CD1c-positive myeloid dendritic cell (primary cell): ENCODE results near the gene WBP2NL.
"Not testable (repeated sequence)": the region's sequence is repeated elsewhere in the genome, so short reads cannot be mapped to it uniquely, and the experiment has no call there.

Experiments used
- DNase-seq: peaks from one replicate; pipeline ENCODE4 v3.0.0-alpha.2; 2016; ENCODE audit errors: extremely low spot score

Gene WBP2NL, protein sequence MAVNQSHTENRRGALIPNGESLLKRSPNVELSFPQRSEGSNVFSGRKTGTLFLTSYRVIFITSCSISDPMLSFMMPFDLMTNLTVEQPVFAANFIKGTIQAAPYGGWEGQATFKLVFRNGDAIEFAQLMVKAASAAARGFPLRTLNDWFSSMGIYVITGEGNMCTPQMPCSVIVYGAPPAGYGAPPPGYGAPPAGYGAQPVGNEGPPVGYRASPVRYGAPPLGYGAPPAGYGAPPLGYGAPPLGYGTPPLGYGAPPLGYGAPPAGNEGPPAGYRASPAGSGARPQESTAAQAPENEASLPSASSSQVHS

DNA sequence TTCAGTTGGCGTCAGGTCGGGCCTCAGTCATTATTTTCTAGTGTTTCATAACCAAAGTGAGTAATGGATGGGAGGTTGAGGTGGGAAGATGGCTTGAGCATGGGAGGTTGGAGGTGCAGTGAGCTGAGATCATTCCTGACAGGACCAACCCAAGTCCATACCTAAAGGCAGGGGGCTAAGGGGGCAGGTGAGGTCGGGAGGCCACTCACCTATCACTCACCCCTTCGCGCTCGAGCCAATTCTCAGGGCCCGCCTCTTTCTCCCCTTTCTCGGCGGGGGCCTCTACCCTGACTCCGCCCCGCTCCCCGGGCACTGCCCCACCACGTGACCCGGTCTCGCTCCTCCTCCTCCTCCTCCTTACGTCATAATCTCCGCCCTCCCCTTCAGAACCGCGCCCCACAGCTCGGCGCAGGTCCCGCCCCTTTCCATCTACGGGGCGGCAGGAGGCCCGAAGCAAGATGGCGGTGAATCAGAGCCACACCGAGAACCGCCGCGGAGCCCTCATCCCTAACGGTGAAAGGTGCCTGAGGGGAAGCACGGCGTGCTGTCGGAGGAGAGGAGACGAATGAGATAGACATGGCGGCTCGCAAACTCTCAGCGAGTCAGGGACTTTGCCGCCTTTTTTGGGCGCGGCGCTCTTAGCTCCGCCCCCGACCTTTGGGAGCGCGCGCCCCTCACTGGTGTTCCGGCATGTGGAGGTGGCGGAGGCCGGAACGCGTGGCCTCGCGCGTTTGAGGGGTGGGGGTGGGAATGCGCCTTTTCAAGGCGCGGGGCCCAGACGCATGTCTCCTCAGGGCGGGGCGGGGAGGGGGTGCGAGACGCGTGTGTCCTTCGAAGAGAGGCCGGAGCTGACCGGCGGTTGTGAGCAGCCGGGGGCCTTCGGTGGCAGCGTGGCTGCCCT, at the start of gene WBP2NL:
Gene WBP2NL, plus strand, starts transcription at position 428 of the 901 bp plus-strand sequence. Its CDS starts 31 bp downstream, at position 459.
- peak; percentile 88 for DNase-seq

DNA sequence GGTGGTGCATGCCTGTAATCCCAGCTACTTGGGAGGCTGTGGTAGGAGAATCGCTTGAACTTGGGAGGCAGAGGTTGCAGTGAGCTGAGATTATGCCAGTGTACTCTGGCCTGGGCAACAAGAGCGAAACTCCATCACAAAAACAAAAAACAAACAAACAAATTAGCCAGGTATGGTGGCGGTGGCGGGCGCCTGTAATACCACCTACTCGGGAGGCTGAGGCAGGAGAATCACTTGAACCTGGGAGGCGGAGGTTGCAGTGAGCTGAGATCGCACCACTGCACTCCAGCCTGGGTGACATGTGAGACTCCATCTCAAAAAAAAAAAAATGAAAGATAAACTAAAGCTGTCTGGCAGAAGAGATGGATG, 49.7 kb upstream of the WBP2NL start:
- not testable (repeated sequence) for DNase-seq

DNA sequence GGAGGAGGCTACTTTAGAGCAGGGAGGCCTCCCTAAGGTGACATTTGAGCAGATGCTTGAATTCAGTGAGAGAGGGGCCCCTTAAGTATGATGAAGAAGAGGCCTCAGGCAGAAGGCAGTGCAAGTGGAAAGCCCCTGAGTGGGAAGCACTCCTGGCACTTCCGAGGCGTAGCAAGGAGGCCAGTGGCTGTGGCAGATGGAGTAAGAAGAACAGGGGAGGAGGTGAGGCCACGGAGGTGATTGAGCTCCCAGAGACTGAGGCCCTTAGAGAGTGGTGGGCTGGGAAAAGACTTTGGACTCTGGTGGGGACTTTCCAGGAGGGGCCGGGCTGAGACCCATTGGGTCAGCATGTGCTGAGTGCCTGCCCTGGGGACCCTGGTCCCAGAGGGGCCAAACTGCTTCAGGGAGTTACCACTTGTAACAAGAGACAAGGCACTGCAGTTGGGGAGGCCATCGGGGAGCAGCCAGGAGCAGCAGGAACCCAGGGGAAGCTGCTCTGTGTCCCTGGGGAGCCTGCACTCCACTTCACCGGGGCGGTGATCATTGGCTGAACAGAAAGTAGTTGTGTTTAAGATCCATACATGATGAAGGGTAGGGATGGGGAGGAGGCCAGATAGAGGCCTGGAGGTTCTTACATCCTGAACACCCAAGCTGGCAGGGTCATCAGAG, 49.2 kb upstream of the WBP2NL start:
- no peak for DNase-seq

DNA sequence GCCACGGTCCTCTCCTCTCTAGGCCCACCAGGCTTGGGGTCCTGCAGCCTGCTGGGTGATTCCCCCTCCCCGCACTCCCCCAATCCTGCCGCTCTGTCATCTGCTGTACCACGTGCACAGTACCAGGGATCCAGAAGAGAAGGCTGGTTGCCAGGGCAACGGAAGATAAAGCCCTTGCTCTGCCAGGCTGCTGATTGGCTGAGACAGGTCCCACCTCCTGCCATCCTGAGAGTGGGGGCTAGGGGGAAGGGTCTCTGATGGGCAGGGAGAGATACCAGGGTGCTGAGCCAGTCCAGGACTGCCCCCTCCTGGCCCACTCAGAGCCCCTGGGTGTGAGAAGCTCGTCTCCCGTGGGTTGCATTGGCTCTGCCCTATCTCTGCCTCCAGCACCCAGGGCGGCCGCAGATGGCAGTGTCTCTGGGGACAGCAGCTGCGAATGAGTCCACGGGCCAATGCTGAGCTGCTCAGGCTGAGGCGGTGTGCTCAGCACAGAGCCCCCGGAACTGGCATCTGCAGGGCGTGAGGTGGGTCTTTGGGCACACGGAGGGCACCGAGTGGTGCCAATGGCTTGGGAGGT, 46.6 kb upstream of the WBP2NL start, which contains the start of gene SMIM45:
Gene SMIM45, plus strand, starts transcription at position 253 of the 577 bp plus-strand sequence.
- no peak for DNase-seq

DNA sequence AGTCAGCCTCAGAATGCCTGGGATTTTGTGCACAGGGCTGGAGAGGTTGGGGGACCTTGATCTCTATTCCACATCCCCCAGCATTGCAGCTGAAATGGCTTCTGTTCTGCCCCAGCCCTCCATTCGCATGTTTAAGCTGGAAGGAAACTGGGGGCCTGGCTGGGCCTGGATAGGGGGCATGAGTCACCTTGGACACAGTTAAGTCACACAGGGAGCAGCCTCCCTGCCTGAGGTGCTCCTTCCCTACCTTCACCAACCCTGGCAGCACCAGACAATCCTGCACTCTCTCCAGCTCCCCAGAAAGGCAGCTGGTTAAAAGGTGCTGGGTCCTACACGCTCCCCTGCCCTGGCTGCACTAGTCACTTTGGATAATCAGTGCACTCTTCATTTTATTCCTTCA, 45.9 kb upstream of the WBP2NL start:
- no peak for DNase-seq

DNA sequence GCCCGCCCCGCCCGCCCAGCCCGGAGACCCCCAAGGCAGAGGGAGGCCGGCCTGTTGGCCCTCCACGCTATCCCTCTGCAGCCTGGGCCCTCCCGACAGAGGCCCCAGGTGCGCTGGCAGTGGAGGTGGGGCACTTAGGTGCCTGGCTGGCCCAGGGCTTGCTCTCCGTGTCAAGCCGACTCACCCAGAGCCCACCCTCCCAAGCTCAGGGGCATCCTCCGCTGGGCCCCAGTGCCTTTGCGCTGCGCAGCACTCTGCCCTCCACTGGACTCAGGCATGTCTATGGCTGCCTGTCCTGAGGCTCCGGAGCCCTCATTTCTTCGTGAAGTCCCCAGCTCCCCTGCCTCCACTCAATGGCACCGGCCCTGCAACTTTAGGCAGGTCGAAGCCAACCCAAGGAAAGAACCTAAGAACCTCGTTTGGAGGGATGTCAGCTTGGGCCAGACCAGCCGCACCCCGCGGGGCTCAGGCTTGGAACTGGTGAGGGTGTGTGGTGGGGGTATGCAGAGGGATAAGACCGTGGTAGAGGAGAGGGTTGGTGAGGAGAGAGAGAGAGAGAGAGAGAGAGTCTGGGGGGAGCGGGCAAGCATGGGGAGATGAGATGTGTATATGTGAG, 40.5 kb upstream of the WBP2NL start:
- no peak for DNase-seq

DNA sequence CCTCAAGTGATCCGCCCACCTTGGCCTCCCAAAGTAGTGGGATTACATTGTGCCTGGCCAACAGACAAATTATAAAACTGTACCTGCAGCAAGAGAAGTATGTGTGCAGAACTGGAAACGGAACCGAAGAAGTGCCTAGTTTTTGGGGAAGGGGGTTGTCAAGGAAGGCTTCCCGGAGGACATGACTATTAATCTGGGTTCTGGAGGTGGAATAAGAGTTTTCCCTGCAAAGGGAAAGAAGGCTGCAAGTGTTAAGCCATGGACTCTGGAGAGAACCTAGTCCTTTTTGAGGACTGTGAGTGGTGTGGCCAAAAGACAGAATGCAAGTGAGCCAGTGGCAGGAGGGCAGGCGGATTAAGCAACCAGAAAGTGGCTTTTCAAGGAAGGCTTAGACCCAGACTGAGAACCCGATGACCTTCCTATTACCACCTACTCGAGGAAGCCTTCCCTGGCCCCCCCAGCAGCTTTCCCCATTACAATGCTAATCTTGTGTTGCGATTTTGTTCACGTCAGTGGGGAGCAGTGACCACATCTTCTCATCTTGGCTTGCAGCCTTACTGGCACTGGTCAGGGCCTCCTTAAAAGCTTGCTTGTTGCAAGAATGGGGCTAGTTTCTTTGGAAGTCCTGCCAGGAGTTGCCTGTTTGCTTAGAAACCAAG, 35.0 kb upstream of the WBP2NL start:
- no peak for DNase-seq

DNA sequence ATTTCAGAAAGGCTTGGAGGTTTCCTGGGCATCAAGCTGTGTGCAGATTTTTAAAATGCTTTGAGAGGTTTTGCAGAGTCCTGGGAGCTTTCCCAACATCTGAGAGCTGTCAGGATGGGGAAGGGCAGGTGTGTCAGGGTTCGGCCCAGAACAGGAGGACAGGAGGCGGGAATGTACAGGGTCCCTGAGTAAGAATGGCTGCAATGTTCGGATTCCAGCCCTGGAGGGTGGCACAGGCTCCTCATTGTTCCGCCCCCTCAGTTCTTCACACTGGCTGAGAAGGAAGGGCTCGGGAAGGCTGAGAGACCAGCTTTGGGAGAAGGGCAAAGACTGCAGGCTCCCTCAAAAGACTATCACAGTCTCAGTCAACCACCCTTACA, 34.5 kb upstream of the WBP2NL start:
- no peak for DNase-seq

DNA sequence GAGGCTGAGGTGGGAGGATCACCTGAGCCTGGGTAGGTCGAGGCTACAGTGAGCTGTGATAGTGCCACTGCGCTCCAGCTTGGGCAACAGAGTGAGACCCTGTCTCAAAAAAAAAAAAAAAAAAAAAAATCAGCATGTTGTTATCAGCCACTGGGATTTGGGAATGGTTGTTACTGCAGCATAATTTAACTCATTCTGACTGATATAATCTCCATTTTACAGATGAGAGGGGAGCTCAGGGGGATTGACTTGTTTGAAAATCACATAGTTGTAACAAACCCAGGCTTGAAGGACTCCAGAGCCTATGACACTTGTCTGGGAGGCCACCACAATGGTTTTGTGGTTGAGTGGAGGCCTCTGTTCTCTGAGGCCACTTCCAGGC, 32.4 kb upstream of the WBP2NL start:
- DNase-seq = no peak

DNA sequence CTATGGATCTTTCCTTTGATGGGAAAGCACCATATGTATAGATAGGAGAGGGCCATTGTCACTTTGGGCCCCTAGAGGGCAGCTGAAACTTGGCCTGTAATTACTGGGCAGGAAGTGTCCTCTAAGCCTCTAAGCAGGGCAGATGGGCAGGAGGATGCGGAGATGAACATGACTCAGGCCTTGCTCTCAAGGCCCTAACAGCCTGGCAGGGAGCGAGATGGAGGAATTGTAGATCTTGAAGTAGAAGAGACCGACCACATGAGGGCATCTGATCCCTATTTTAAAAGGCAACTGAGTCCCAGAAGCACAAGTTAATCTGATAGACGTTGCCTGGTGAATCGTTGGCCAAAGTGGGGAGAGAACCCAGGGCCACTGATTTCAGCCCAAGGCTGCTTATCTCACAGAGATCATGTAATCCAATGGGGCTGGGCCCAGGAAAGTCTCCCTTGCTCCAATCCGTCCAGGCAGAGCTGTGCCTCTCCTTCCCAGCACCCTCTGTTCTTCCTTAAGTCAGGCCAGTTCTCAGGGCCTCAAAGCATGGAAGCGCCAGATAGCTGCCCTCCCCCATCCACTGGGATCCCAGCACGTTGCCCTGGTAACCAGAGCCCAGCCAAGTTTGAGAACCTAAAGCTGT, 31.9 kb upstream of the WBP2NL start:
- DNase-seq = peak; percentile 79

DNA sequence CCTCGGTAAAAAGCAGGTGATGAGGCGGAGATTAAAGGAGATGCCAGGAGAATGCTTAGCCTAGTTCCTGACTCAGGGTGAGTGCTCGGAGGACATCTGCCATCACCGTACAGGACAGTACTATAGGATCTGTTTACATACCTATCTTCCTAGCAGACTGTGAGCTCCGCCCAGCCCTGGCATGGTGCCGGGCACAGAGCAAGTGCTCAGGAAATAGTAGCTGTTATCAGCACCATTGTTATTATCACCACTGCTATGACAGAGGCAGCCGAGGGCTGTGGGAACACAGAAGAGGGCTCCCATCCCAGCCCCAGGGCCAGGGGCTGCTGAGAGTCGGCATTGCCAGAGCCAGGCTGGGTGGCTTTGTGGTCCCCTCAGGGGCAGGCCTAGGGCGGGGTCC, 30.0 kb upstream of the WBP2NL start:
- no peak for DNase-seq

DNA sequence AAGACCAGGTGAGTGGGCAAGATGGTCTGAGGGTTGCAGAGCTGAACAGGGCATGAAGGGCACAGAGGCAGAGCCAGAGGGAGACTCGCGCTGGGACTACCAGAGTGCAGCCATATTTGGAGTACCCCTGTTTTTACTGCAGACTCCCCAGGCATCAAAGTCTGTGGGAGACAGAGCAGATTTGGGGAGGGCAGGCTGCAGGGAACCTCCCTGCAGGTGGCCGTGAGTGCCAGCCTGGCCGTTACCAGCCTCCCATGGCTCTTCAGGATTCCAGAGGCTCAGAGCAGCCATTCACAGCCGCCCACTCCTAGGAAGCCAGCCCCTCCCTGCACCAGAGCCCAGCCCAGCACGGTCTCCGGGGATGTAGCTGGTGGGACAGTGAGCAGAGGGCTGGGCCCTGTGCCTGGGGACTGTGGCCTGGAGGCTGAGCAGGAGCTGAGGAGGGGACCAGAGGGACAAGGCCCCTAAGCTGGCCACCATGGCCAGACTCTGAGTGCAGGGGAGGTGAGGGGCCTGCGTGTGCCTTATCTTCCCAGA, 29.4 kb upstream of the WBP2NL start, which contains the start of gene SEPTIN3:
Gene SEPTIN3, plus strand, starts transcription at position 334 of the 537 bp plus-strand sequence. CDS start 2,050 bp downstream, outside the sequence.
- no peak for DNase-seq

DNA sequence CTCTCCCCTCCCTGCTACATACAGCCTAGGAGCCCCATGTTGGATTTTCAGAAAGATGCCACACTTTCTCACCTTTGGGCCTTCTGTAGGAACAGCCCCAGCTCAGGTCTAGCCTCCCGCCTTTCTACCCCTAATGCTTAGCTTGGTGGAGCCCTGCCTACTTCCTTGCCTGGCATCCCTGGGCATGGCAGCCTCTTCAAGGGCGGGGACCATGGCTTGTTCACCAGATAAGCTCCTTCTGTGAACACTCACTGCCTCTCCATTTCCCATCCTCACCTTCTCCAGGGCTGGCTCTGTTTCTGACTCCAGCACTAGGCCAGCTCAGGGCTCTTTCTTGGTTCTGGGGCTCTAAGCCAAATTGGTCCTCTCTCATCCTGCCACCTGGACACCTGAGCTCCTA, 28.0 kb upstream of the WBP2NL start:
- DNase-seq = no peak

DNA sequence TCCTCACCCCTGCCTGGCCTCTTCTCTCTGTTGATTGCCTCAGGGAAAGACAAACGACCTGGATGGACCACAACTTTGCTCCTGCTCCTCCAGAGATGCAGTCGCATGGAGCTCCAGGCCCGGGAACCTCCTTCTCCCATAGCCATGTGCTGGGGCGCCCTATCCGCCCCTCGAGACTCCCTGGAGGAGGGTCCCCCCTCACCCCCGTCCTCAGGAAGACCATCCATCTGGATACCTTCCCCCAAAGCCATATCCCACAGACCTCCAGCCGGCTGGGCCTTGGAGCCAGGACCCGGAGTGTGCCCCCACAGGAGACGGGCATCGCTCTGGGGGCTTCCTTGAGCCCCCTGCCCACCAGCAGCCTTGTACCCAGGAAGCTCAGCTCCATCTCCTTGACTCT, 27.2 kb upstream of the WBP2NL start:
- no peak for DNase-seq

DNA sequence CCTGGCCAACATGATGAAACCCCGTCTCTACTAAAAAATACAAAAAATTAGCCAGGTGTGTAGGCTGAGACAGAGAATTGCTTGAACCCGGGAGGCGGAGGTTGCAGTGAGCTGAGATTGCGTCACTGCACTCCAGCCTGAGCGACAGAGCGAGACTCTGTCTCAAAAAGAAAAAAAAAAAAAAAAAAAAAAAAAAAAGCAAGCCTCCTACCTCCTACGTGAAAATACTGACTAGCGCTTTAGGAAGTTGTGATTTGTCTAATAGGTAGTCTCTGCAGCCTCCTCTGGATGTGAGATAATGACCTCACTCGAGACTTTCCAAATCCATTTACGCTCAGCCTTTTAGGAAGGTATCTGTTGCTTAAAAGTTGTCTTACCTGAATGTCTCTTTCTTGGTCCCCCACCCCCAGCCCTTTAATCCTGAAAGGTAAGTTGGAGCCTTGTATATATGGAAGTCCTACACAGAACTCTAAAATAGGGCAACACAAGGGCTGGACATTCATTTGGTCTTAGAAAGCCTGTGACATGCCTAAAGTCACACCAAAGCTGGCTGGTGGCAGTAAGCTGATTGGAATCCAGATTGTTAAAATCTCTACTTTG, 23.8 kb upstream of the WBP2NL start:
- no peak for DNase-seq

DNA sequence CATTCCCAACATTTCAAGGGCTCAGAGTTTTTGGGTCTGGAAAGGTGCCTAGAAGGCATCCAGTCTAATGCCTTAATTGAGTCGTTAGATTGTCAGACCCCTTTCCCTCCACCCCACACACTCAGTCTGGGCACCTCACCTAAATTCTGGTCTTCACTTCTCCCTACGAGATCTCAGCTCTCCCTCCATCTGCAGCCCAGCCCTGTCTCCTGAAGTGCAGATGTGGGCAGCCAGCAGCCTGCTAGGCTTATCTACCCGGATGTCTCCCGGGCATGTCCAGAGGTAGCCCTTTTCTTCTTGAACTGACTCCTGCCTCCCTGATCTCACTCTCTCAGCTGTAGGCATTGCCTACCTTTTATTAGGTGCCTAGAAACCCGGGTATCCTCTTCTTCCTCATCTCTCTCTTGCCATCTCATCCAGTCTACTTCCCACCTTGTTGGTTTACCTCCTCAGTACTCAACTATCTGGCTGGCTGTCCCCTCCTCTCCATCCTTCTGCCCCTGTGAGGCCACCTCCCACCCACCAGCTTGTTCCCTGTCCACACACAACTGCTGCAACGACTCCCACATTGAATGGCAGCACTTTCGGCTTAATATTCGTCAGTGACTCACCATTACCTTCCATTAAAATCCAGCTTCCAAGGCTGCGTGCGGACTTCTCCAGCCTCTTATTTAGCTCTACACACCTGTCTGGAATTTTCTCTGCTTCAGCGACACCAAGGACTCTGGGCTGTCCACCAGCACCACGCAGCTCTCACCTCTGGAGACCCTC, 23.1 kb upstream of the WBP2NL start:
- DNase-seq = no peak

DNA sequence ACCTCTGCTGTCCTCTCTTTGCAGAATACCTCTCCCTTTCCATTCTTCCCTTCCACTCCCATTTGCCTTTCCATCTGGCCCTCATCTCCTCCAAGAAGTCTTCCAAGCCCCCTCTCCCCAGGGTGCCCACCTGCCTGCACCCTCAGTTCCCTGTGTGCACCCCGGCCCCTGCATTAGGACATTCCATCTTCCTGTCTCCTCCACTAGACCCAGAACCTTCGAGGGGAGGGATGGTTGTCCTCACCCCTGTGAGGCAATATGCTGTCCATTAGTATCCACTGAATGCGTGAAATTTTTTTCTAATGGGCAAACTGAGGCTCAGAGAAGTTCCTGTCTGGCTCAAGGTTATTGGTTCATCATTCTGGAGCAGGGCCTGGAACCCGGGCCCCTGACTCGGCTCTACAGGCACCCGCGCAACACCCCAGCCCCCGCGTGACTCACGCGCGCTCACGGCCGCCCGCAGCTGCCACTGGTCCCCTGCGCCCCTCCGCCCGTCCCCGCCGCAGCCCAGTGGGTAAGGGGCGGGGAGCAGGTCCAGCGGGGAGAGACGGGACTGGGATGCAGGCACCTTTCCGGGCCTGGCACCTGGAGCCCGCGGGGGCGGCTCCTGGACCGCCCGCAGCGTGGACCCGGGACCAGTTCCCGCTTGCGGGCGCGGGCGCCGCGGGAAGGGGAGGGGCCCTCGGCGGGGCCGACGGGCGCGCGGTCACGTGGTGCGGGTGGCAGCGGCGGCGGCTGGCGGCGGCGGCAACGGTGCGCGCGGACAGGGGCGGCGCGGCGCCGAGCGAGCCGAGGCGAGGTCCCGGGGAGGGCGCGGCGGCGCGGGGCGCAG, 22.3 kb upstream of the WBP2NL start:
- peak; percentile 47 for DNase-seq

DNA sequence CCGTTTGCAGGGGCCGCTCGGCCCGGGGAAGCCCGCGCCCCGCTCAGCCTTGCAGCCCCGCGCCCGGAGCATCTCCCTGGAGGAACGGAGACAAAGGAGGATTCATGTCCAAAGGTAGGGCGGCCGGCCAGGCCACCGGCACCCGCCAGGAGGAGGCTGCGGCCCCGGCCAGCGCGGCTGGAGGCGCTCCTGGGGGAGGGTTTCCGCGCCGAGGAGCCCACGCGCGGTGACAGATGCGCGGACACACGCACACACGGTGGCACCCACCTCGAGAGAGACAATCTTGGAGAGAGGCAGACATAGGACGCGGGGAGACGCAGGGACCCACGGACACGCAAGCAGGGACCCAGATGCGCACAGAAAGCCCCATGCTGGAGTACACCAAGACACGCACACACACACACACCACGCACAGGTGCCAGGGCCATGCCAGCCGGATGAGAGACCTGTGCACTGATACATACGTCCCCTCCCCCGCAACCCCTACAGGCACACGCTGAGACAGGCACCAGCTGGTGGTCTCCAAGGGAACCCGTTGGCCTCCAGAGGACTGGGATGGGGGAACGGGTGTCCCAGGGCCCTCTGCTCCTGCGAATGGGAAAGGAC, 21.5 kb upstream of the WBP2NL start:
- no peak for DNase-seq
